CD1c-positive myeloid dendritic cell (primary cell): Measurements from ENCODE around the gene APOBEC4.

Experiments used
- DNase-seq: peaks from one replicate; pipeline ENCODE4 v3.0.0-alpha.2; 2016; ENCODE audit errors: extremely low spot score

APOBEC4 gene

DNA sequence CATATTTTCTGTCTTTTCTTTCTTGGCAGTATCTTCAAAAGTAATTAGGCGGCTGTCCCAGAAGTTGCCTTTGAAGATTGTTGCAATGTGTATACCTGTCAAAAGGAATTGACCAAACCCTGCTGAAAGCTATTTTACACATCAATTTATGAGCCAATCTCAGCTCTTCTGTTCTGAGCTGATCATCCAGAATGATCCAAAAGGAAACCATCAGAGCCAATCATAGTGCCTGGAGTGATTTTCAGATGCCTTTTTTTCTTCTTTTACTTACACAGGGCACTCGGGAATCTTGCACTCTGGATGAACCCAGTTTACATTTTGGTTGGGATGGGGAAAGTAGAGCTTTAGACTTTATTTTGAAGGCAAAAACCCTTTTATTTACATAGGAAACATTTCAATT lies 21.8 kb upstream of the APOBEC4 start:
- no peak for DNase-seq

- DNase-seq = no peak
Measured at GRCh38 chr1:183674339-183674738, 21.2 kb upstream of the APOBEC4 start.

DNA sequence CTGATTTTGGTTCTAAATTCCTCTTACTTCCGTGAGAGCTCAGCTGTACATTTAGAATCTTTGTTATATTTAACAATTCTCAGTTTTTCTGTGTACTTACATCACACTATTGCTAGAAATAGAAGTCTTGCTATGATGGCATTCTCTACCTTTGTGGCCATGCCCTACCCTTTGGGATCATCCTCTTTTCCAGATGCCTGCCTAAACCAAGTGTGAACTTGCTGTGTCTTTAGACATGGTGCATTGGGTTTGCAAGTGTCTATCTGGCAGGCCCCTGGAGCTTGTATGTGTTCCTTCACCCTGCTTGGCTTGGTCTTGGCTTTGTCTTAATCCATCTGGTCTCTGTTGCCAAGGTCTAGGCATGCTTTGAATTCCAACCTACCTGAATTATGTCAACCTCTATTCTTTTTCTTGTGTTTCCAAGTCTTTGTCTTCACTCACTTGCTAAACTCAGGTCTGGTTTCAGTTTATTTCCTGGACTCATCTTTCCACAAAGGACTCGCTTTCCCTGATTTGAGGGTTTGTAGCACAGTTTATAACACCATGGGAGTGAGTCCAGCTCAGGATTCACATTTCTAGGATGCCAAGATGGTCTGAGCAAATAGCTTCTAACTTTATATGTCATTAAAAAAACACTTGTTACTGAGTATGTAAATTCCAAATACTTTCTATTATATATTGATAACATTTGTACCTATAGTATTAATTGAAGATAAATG lies 20.6 kb upstream of the APOBEC4 start:
- no peak for DNase-seq

DNA sequence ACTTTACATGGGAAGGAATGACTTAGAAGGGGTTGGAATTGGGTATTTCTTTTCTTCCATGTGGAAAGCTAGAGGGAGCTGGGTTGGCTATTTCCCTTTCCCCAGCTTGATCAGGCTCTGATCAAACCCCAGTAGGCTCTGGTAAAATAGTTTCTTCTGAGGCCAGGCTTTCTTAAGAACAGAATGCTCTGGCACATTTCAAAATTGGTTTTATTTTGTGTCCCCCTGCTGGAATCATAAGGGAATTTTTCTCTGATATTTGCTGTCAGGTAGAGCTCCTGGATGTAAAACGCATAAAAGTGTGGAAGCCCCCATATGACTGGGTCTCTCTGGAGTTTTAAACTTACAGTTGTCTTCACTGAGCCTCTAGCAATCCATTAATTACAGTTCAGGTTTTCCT lies 17.1 kb upstream of the APOBEC4 start:
- DNase-seq = no peak

- no peak for DNase-seq
Measured at GRCh38 chr1:183656355-183656754, 3.2 kb upstream of the APOBEC4 start.

DNA sequence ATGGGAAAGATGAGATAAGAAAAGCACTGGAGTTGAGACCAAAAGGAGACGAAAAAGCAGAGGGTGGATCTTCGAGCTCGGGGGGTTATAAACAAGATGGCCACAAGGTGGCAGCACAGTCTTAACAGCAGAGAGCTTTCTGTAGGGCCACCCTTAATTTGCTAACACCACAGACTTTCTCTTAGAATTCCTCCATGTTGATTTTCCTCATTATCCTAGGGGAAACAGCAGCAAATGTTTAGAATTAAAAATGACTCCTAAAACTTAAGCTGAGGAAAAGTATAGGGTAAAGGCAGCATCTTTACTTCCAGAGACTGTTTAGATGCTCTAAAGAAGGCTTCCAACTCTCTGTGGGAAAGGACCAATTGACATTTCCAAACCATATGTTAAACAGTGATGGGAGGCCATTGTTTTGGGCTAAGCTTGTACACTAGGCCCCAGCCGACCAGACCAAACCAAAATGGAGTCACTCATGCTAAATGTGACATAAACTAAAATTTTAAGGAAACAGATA lies 2.5 kb upstream of the APOBEC4 start:
- DNase-seq = peak; percentile 80

DNA sequence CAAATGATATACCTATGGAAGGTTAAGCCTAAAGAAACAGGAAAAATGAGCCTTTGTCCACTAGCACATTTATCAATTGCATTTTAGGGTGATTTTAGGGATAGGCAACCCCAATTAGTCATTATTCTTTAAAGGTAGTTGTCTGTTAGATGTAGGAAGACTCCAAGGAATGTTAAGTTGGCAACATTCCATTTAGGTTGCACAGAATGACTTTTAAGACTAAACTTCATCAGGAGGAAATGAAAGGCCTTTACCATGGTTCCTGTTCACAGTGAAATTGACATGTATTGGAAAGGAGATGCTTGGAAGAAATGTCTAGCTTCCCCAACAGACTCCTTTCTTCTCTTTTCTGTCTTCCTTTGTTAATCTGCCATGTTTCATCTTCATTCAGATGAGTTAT lies 1.6 kb upstream of the APOBEC4 start:
- DNase-seq = peak; percentile 19

- no peak for DNase-seq
Measured at GRCh38 chr1:183653876-183654451, 848 bp upstream of the APOBEC4 start.

DNA sequence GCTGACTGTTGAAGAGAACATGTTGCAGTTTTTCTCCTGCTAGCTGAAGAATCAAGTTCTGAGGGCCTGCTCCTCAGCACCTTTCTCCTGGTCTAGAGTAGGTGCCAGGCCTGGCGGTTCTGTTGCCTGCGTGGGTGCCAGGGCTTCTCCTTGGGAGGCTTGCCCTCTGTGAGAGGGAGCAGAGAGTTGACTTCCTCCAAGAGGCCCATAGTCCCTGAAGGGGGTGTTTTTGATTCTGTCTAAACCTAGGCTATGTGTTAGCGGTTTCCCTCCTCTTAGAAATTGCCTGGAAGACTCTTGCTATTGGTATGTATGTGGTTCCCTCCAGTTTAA lies 312 bp upstream of the APOBEC4 start:
- no peak for DNase-seq

- no peak for DNase-seq
Measured at GRCh38 chr1:183652107-183652506, 1.0 kb downstream of the APOBEC4 start.

- DNase-seq = no peak
Measured at GRCh38 chr1:183651612-183652011, 1.5 kb downstream of the APOBEC4 start.

DNA sequence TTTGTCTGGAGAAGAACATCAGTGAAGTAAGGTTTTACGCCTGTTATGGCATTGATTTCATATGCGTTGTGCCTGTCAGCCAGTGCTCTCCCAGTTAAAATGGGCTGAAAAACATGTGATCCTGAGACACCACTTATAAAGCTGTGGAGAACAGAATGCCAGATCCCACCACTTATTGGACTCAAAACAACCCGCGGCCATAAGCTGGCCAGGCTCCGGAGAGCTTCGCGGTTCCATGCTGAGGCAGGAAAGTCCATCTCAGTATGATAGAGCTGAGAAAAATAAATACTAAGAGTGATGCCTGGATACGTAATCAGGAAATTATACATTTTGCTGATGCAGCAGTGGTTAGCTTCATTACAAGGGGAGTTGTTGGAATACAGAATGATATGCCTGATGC lies 5.1 kb downstream of the APOBEC4 start:
- DNase-seq = no peak

DNA sequence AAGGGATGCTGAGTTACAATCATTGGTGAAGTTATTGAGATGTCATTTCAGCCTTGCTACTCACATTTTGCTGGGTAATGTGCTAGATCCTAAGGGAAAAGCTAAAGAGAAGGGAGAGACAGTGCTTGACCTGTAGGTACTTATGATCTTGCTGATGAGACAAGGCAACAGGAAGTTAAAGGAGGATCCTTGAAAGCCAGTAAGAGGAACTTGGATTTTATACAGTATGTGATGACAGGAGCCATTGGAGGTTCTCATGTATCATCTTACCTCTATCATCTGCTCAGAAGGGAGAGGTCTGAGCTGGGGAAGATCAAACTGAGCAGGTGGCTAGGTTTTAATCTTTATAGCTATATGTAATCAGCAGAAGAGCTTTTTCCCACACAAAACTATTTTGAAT lies 6.3 kb downstream of the APOBEC4 start:
- peak; percentile 56 for DNase-seq

GRCh38 chr1:183645531-183645930 lies 7.6 kb downstream of the APOBEC4 start:
- no peak for DNase-seq

- DNase-seq = no peak
Measured at GRCh38 chr1:183642166-183642565, 10.9 kb downstream of the APOBEC4 start.

DNA sequence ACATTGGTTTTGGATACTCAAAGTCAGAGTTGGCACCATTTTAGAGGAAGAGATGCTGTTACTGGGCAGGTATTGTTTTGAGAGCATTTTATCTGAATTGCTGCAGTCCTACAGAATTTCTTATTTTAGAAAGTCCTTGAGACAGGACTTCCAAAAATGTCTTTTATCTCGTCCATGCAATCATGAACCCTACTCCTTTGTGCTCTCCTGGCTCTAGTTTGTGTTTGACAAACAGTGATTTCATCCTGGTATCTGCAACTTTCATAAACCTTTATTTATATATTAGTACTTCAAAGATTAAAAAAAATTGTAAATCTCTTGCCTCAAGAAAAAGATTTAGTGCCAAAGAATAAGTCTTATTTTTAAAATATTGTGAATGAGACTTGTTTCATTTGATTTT lies 12.9 kb downstream of the APOBEC4 start:
- no peak for DNase-seq

DNA sequence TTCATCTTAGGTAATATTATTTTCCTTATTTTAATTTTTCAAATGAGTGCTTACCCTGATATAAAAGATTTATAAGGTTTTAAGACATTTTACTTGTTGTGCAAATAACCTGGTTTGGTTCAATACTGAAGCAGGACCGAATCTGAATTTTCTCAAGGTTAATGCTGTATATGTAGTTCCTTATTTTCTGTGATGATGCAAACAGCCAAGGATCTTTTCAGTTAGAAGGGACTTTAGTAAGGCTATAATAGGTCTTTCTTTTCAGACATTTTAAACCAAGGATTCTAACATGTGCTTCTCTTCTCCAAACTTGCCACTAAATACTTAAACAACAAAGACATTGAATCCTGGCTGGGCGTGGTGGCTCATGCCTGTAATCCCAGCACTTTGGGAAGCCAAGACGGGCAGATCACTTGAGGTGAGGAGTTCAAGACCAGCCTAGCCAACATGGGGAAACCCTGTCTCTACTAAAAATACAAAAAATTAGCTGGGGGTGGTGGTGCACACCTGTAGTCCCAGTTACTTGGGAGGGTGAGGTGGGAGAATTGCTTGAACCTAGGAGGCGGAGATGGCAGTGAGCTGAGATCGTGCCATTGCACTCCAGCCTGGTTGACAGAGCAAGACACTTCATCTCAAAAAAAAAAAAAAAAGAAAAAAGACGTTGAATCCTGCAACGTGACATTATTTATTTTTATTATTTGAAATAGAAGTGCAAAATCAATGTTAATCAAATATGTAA lies 14.3 kb downstream of the APOBEC4 start:
- DNase-seq = peak; percentile 44

GRCh38 chr1:183636783-183637182 lies 16.3 kb downstream of the APOBEC4 start:
- no peak for DNase-seq

- peak; percentile 71 for DNase-seq
Measured at GRCh38 chr1:183636334-183636682, 16.8 kb downstream of the APOBEC4 start.

DNA sequence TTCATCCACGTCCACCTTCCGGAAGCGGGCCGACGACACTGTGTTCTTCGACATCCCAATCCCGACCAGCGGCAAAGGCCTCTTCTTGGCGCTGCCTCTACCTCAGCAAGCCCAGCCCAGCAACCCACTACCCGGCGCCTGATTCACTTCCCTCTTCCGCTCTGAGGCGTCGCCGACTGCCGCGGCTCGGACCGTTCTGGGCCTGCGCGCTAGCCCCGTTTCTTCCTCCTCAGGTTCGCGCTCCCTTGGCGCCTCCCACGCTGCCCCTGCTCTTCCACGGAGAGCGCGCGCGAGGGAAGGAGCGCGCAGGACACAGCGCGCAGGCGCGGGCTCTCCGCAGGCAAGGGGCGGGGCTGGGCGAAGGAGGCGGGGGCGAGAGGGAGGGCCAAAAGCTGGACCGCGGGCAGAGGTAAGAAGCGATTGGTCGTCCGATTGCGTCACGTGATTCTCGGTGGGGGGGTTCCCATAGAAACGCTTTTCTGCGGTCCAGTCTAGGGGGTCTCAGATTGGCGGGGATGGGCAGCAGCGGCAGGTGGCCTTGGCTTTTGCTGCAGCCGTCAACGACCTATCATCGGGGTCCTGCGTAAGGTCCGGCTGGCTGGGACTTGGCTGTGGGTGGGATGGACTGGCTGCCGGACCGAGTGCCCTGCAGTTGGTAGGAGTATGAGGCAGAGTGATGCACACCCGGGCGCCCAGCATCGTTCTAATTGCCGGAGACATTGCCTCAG lies 17.3 kb downstream of the APOBEC4 start, which contains the start of gene ARPC5:
Gene ARPC5, minus strand, starts transcription at position 178 of the 728 bp plus-strand sequence. Its CDS starts 124 bp downstream, at position 54.
- DNase-seq = peak; percentile 100

GRCh38 chr1:183635099-183635605 lies 18.0 kb downstream of the APOBEC4 start:
- peak; percentile 50 for DNase-seq
